SU-DHL-6 (cell line): ENCODE measurements around the gene NDUFS2.

ENCODE experiments used
- H2AFZ ChIP-seq: fragments of 200-600 bp; sonication (generic); 2 replicates; pipeline ENCODE4 v1.6.1; 2014; ENCODE audit warnings: low read depth, mild to moderate bottlenecking, moderate library complexity, mixed read lengths, antibody characterized with exemption, low read length; ENCODE audit not compliant: severe bottlenecking
- H3F3A ChIP-seq: fragments of 200-600 bp; shearing (Covaris generic); 2 replicates; pipeline ENCODE4 v1.6.0; 2016; ENCODE audit warnings: antibody characterized with exemption, mild to moderate bottlenecking; ENCODE audit not compliant: insufficient read depth
- H3K27ac ChIP-seq: fragments of 200-600 bp; sonication (generic); 2 replicates; pipeline ENCODE4 v1.5.1; 2016; ENCODE audit warnings: low read depth, mild to moderate bottlenecking, low read length, moderate library complexity, mixed read lengths
- H3K27me3 ChIP-seq: fragments of 200-600 bp; sonication (generic), shearing (Covaris generic); 2 replicates; pipeline ENCODE4 v1.6.0; 2014; ENCODE audit warnings: mild to moderate bottlenecking, low read length
- H3K36me3 ChIP-seq: fragments of 200-600 bp; sonication (generic); 2 replicates; pipeline ENCODE4 v1.6.1; 2014; ENCODE audit warnings: mild to moderate bottlenecking, low read length, mixed read lengths
- H3K4me2 ChIP-seq: fragments of 300-600, 200-600 bp; shearing (Covaris generic), sonication (generic); 2 replicates; pipeline ENCODE4 v1.6.0; 2014; ENCODE audit warnings: low read length, low read depth, mild to moderate bottlenecking; ENCODE audit not compliant: poor library complexity, severe bottlenecking
- H3K4me3 ChIP-seq: fragments of 200-600 bp; sonication (generic); 2 replicates; pipeline ENCODE4 v1.5.1; 2014; ENCODE audit warnings: antibody characterized with exemption, low read length, mild to moderate bottlenecking, mixed read lengths; ENCODE audit not compliant: insufficient read depth, poor library complexity, severe bottlenecking
- H3K79me2 ChIP-seq: fragments of 200-600 bp; sonication (generic); 2 replicates; pipeline ENCODE4 v1.6.1; 2014; ENCODE audit warnings: mild to moderate bottlenecking, low read length, moderate library complexity; ENCODE audit not compliant: insufficient read depth
- H3K9ac ChIP-seq: fragments of 200-600 bp; sonication (generic); 2 replicates; pipeline ENCODE4 v1.7.0; 2014; ENCODE audit warnings: mild to moderate bottlenecking, low read length
- H3K9me2 ChIP-seq: fragments of 200-600 bp; sonication (generic); replicated peaks from 2 replicates; pipeline ENCODE4 v1.6.1; 2014; ENCODE audit warnings: low read length; ENCODE audit not compliant: insufficient read depth
- H3K9me3 ChIP-seq: fragments of 200-600 bp; sonication (generic); 2 replicates; pipeline ENCODE4 v1.6.1; 2014; ENCODE audit warnings: low read length, mixed read lengths; ENCODE audit not compliant: insufficient read depth
- H4K20me1 ChIP-seq: fragments of 200-600 bp; sonication (generic); 2 replicates; pipeline ENCODE4 v1.6.1; 2014; ENCODE audit warnings: low read depth, mild to moderate bottlenecking, antibody characterized with exemption, low read length, moderate library complexity, mixed read lengths
- CTCF ChIP-seq: fragments of 200-600 bp; sonication (generic); IDR thresholded peaks from one replicate; pipeline ENCODE4 v1.5.1; 2017; ENCODE audit warnings: antibody characterized with exemption, mild to moderate bottlenecking, low read length, moderate library complexity; ENCODE audit not compliant: insufficient read depth, poor library complexity, severe bottlenecking
- EZH2phosphoT487 ChIP-seq: fragments of 200-600 bp; sonication (generic), shearing (Covaris generic); conservative IDR thresholded peaks from 2 replicates; pipeline ENCODE4 v1.6.1; 2018; ENCODE audit warnings: mild to moderate bottlenecking, antibody characterized with exemption, low read length, moderate library complexity, mixed read lengths

The NDUFS2 gene

GRCh38 chr1:161226759-161227158, 24.6 kb downstream of the NDUFS2 start:
- H3K9ac ChIP-seq, result peak overlapping the region; percentile 66

GRCh38 chr1:161227196-161227871, 25.2 kb downstream of the NDUFS2 start:
- Histone ChIP-seq H3K27ac (no peak overlapping the region), H3K9me2 (no peaks in the 10 kb centered on the region), H3K4me2 (peak overlapping the region; percentile 78), H3K4me3 (peak overlapping the region; percentile 67), H3K36me3 (no peaks in the 10 kb centered on the region), H3K9me3 (no peaks in the 10 kb centered on the region), H3K79me2 (no peaks in the 10 kb centered on the region), H3K9ac (peak overlapping the region; percentile 66), H2AFZ (no peak overlapping the region), H3K27me3 (no peaks in the 10 kb centered on the region), H4K20me1 (no peaks in the 10 kb centered on the region), H3F3A (no peaks in the 10 kb centered on the region)
- TF ChIP-seq CTCF (peak; percentile 90), EZH2phosphoT487 (no peak)

More at GRCh38 chr1:161226759-161227158, 24.6 kb downstream of the NDUFS2 start:
- no peak for TF ChIP-seq EZH2phosphoT487
- no peak for TF ChIP-seq CTCF
- no peaks in the 10 kb centered on the region for H4K20me1 ChIP-seq
- no peaks in the 10 kb centered on the region for H3F3A ChIP-seq
- H3K4me3 ChIP-seq, result peak overlapping the region; percentile 67
- H3K27me3 ChIP-seq, result no peaks in the 10 kb centered on the region
- no peaks in the 10 kb centered on the region for H3K9me2 ChIP-seq
- H3K4me2 ChIP-seq, result peak overlapping the region; percentile 78
- H3K79me2 ChIP-seq, result no peaks in the 10 kb centered on the region
- H3K36me3 ChIP-seq, result no peaks in the 10 kb centered on the region
- H3K9me3 ChIP-seq, result no peaks in the 10 kb centered on the region
- 0 out of 2 replicates have a peak overlapping the region, but pooled peaks have one; percentile 7 for H3K27ac ChIP-seq
- H2AFZ ChIP-seq, result no peak overlapping the region

GRCh38 chr1:161228032-161228431, 25.9 kb downstream of the NDUFS2 start:
- H3K27me3 ChIP-seq, result no peaks in the 10 kb centered on the region
- H3K9me3 ChIP-seq, result no peaks in the 10 kb centered on the region
- TF ChIP-seq EZH2phosphoT487 (no peak), CTCF (no peak)
- H3K36me3 ChIP-seq, result no peaks in the 10 kb centered on the region
- no peaks in the 10 kb centered on the region for H3K79me2 ChIP-seq
- no peak overlapping the region for H3K4me3 ChIP-seq
- no peak overlapping the region for H3K4me2 ChIP-seq
- no peak overlapping the region for H3K9ac ChIP-seq
- no peak overlapping the region for H2AFZ ChIP-seq
- H3K27ac ChIP-seq, result no peak overlapping the region
- H3K9me2 ChIP-seq, result no peaks in the 10 kb centered on the region
- no peaks in the 10 kb centered on the region for H4K20me1 ChIP-seq
- no peaks in the 10 kb centered on the region for H3F3A ChIP-seq
